Transverse colon (tissue), 4 donors: ENCODE results near the gene ELP4. TPM values are rescaled to one million over a fixed set of nuclear protein-coding genes. Genes with fewer than 3 reads are reported as not detected.

Experiments
- DNase-seq: peaks from one replicate; pipeline ENCODE4 v3.0.0-alpha.2; 2019
- H3K27ac ChIP-seq, 4 donors: fragments of 200-600 bp; sonication (generic); 2 replicates each; pipeline ENCODE4 v1.5.1; 2016 to 2018; ENCODE audit warnings: inconsistent platforms in 4 of 4
- H3K27me3 ChIP-seq: fragments of 200-600 bp; sonication (generic); 2 replicates; pipeline ENCODE4 v1.5.1; 2017; ENCODE audit warnings: inconsistent platforms
- H3K36me3 ChIP-seq, 4 donors: fragments of 200-600 bp; sonication (generic); 2 replicates each; pipeline ENCODE4 v1.5.1; 2017 to 2019; ENCODE audit warnings: inconsistent platforms in 4 of 4
- H3K4me1 ChIP-seq, 4 donors: fragments of 200-600 bp; sonication (generic); 2 replicates each; pipeline ENCODE4 v1.5.1; 2017 to 2020; ENCODE audit warnings: inconsistent platforms in 4 of 4
- H3K4me3 ChIP-seq, 4 donors: fragments of 200-600 bp; sonication (generic); 1 replicate in 1 of 4; 2 replicates in 3 of 4; pipeline versions ENCODE4 v1.5.1 to v1.6.1; 2017 to 2019; ENCODE audit warnings: inconsistent platforms in 4 of 4
- H3K9me3 ChIP-seq, 2 donors: fragments of 200-600 bp; sonication (generic); 2 replicates each; pipeline ENCODE4 v1.5.1; 2017 to 2019; ENCODE audit warnings: inconsistent platforms in 2 of 2
- CTCF ChIP-seq, 5 experiments: fragments of 200-600 bp in 3 of 5; fragments of 450-650 bp in 2 of 5; sonication (generic) in 3 of 5; IDR thresholded peaks; 1 replicate in 2 of 5; 2 replicates in 3 of 5; pipeline ENCODE4 v1.5.1; 2016 to 2017; ENCODE audit warnings: antibody characterized with exemption in 5 of 5, inconsistent platforms in 3 of 5, mild to moderate bottlenecking in 2 of 5, moderate library complexity in 1 of 5
- EP300 ChIP-seq: sonication (generic); formaldehyde crosslinking; IDR thresholded peaks from one replicate; pipeline ENCODE4 v1.6.1; 2017; ENCODE audit warnings: antibody characterized with exemption, low read depth
- POLR2A ChIP-seq: fragments of 450-650 bp; IDR thresholded peaks from one replicate; pipeline ENCODE4 v1.6.1; 2016; ENCODE audit warnings: antibody characterized with exemption, mild to moderate bottlenecking, moderate library complexity
- POLR2AphosphoS5 ChIP-seq, 3 donors: sonication (generic); formaldehyde crosslinking; IDR thresholded peaks; one replicate each; pipeline ENCODE4 v1.6.1; 2016; ENCODE audit warnings: antibody characterized with exemption in 3 of 3
- WGBS, 2 donors: methylation state at CpG; one replicate each; pipeline ENCODE4 v1.1.5; 2018; ENCODE audit warnings: low coverage in 1 of 2; 5-methylcytosine and 5-hydroxymethylcytosine counted together
- in situ Hi-C, 4 donors: fragments of 200-750 bp; cut with MboI; loops; one replicate each; pipeline versions ENCODE4 v1.15.0 to v1.15.1; 2017; ENCODE audit warnings: low sequenced_read_pairs in 3 of 4, low pct_ligation_motif_present in 1 of 4, low pct_unique_long_range_greater_than_20kb in 1 of 4
- intact Hi-C: fragments of 100-400 bp; cut with DNase I; formaldehyde crosslinking; loops from one replicate; pipeline ENCODE4 v1.15.1; 2023; ENCODE audit warnings: low total_unique reads
- total RNA-seq, 4 donors: library from RNA; depleted of rRNA; stranded (reverse); fragments of >200 nt; gene quantifications; one replicate each; pipeline ENCODE4 v1.1.0, GENCODE V29; 2016

The ELP4 gene
- total RNA-seq, 4 donors from 2014 or later, result 14.2 to 46.4 (median 23.6) TPM

DNA sequence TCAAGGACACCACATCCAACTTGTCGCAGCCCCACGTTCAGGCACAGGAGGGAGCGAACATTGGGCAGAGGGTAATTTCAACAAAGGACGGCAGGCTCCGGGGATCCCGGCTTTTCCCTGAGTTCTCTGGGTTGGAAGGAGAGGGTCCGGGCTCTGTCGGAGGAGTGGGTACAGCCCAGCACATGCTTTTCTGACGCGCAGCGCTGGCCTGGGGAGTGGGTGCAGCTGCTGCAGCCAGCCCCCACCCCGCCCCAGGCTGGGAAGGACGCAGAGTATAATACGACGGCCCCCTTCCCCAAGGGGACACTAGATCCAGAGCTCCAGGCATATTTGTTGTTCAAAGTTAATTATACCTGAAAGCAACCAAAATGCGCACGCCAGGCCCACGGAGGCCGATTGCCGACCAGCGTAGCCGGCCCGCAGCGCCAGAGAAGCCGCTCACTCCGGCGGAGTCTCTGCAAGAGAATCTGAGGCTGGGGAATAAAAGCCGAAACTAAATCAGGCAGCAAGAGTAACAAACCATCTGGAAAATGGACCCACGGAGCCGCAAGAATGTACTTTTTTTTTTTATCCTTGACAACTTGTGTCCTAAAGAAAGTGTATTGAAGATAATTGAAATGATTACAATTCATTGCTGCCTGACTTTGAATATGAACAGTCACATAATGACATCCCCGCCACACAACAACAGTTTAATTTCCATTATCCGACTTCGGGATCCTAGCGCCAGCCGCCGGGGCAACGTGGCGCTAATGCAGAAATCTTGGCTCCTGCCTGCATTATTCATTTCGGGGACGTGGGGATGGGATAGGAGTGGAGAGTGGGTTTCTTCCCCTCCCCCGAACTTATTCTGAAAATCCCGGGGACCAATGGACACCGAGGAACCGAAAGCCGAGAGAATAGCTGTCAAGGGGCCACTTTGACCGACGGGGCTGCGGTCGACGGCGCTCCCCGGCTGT is 315.6 kb downstream of the ELP4 start:
- Histone ChIP-seq H3K27me3 (peaks cover 100% of the 10 kb centered on the region), H3K27ac (no peak overlapping the region), H3K9me3 (no peaks in the 10 kb centered on the region), H3K4me1 (peaks cover 0 to 11% (median 4%) of the 10 kb centered on the region in 4 donors), H3K36me3 (no peaks in the 10 kb centered on the region), H3K4me3 (no peak overlapping the region)
- WGBS, 2 donors, result 9 to 19% methylated on average over 8 to 45 of the region's 52 CpGs
- no peak for DNase-seq
- no peak for TF ChIP-seq EP300
- no peak for TF ChIP-seq POLR2A
- no peak for TF ChIP-seq CTCF (IDR thresholded peaks at IDR 0.05)
- no peak for TF ChIP-seq POLR2AphosphoS5 (IDR thresholded peaks at IDR 0.05)
- in situ Hi-C loops, result no loop called here
- intact Hi-C loops, result loop anchor here (5.0 kb wide), 1 partner anchor 1052 kb away; no protein-coding TSS in a partner anchor

- TF ChIP-seq POLR2AphosphoS5 (IDR thresholded peaks at IDR 0.05) (no peak), POLR2A (no peak), EP300 (no peak), CTCF (IDR thresholded peaks at IDR 0.05) (no peak)
- in situ Hi-C loops, result no loop called here
- no peaks in the 10 kb centered on the region for H3K36me3 ChIP-seq
- no peak overlapping the region for H3K4me3 ChIP-seq
- DNase-seq, result no peak
- intact Hi-C loops, result loop anchor here (5.0 kb wide), 1 partner anchor 1051 kb away; no protein-coding TSS in a partner anchor
- no peaks in the 10 kb centered on the region for H3K9me3 ChIP-seq
- H3K27me3 ChIP-seq, result peaks cover 100% of the 10 kb centered on the region
- WGBS, 2 donors, result 12% methylated on average over 34 of the region's 37 CpGs; no CpG with 5 or more reads in 1 of the 2 donors
- peaks cover 0 to 11% (median 4%) of the 10 kb centered on the region in 4 donors for H3K4me1 ChIP-seq
- no peak overlapping the region for H3K27ac ChIP-seq
These were observed 316.4 kb downstream of the ELP4 start for GRCh38 chr11:31825838-31826484.

- Histone ChIP-seq H3K9me3 (no peaks in the 10 kb centered on the region), H3K27me3 (peaks cover 99% of the 10 kb centered on the region), H3K27ac (no peak overlapping the region), H3K4me3 (no peak overlapping the region), H3K36me3 (no peaks in the 10 kb centered on the region), H3K4me1 (peaks cover 0 to 11% (median 4%) of the 10 kb centered on the region in 4 donors)
- in situ Hi-C loops (no loop called here), intact Hi-C loops (loop anchor here (5.0 kb wide), 1 partner anchor 1051 kb away; no protein-coding TSS in a partner anchor)
- TF ChIP-seq CTCF (IDR thresholded peaks at IDR 0.05) (no peak), POLR2AphosphoS5 (IDR thresholded peaks at IDR 0.05) (no peak), EP300 (no peak), POLR2A (no peak)
- 21 to 33% methylated on average over 4 to 54 of the region's 55 CpGs for WGBS, 2 donors
- no peak for DNase-seq
These were observed 317.2 kb downstream of the ELP4 start for GRCh38 chr11:31826536-31827438.
